ENCODE measurements around the gene DENND5A.
"Not testable (repeated sequence)": the region's sequence is repeated elsewhere in the genome, so short reads cannot be mapped to it uniquely, and the experiment has no call there.

The DENND5A gene

GRCh38 chr11:9264316-9265210 lies 587 bp downstream of the DENND5A start:
- DNase-seq (ENCODE audit: low spot score) = peak; percentile 71

GRCh38 chr11:9263840-9264315 lies 1.3 kb downstream of the DENND5A start:
- DNase-seq (ENCODE audit: low spot score) = peak; percentile 27

GRCh38 chr11:9260838-9261146 lies 4.4 kb downstream of the DENND5A start:
- DNase-seq (ENCODE audit: low spot score) = not testable (repeated sequence)

GRCh38 chr11:9259981-9260837 lies 4.9 kb downstream of the DENND5A start:
- DNase-seq (ENCODE audit: low spot score) = no peak

GRCh38 chr11:9258279-9258678 lies 6.9 kb downstream of the DENND5A start:
- not testable (repeated sequence) for DNase-seq (ENCODE audit: low spot score)

GRCh38 chr11:9254416-9254815 lies 10.7 kb downstream of the DENND5A start:
- DNase-seq (ENCODE audit: low spot score) = no peak

GRCh38 chr11:9253086-9253485 lies 12.1 kb downstream of the DENND5A start:
- DNase-seq (ENCODE audit: low spot score) = no peak

- no peak for DNase-seq (ENCODE audit: low spot score)
These were observed 13.8 kb downstream of the DENND5A start for GRCh38 chr11:9251311-9251710.

GRCh38 chr11:9250139-9250582 lies 15.0 kb downstream of the DENND5A start:
- DNase-seq (ENCODE audit: low spot score) = no peak

- no peak for DNase-seq (ENCODE audit: low spot score)
These were observed 15.9 kb downstream of the DENND5A start for GRCh38 chr11:9249252-9249651.

- DNase-seq (ENCODE audit: low spot score) = no peak
These were observed 17.3 kb downstream of the DENND5A start for GRCh38 chr11:9247863-9248262.

- DNase-seq (ENCODE audit: low spot score) = not testable (repeated sequence)
These were observed 28.9 kb downstream of the DENND5A start for GRCh38 chr11:9236242-9236641.

- DNase-seq (ENCODE audit: low spot score) = no peak
These were observed 32.7 kb downstream of the DENND5A start for GRCh38 chr11:9232482-9232881.

GRCh38 chr11:9231848-9232177 lies 33.3 kb downstream of the DENND5A start:
- DNase-seq (ENCODE audit: low spot score) = peak; percentile 94

GRCh38 chr11:9230296-9230695 lies 34.9 kb downstream of the DENND5A start:
- no peak for DNase-seq (ENCODE audit: low spot score)

GRCh38 chr11:9228091-9228490 lies 37.1 kb downstream of the DENND5A start:
- DNase-seq (ENCODE audit: low spot score) = no peak

GRCh38 chr11:9225748-9226298 lies 39.3 kb downstream of the DENND5A start:
- DNase-seq (ENCODE audit: low spot score) = no peak

- no peak for DNase-seq (ENCODE audit: low spot score)
These were observed 42.5 kb downstream of the DENND5A start for GRCh38 chr11:9222654-9223053.

- DNase-seq (ENCODE audit: low spot score) = not testable (repeated sequence)
These were observed 44.3 kb downstream of the DENND5A start for GRCh38 chr11:9220853-9221252.

- no peak for DNase-seq (ENCODE audit: low spot score)
These were observed 45.6 kb downstream of the DENND5A start for GRCh38 chr11:9219572-9219971.

GRCh38 chr11:9219115-9219514 lies 46.0 kb downstream of the DENND5A start:
- DNase-seq (ENCODE audit: low spot score) = no peak

- no peak for DNase-seq (ENCODE audit: low spot score)
These were observed 50.4 kb downstream of the DENND5A start for GRCh38 chr11:9214765-9215164.

GRCh38 chr11:9211322-9211721 lies 53.8 kb downstream of the DENND5A start:
- DNase-seq (ENCODE audit: low spot score) = no peak

Measured in putamen (tissue), 1 donor.